Putamen (tissue), 1 donor: Measurements from ENCODE around the gene GBA3.
A peak's percentile ranks its signal among the peaks of the same experiment; 100 is the strongest.

Experiments used
- DNase-seq: peaks from one replicate; pipeline ENCODE4 v3.0.0-alpha.2; 2016; ENCODE audit warnings: low spot score

GBA3 gene

DNA sequence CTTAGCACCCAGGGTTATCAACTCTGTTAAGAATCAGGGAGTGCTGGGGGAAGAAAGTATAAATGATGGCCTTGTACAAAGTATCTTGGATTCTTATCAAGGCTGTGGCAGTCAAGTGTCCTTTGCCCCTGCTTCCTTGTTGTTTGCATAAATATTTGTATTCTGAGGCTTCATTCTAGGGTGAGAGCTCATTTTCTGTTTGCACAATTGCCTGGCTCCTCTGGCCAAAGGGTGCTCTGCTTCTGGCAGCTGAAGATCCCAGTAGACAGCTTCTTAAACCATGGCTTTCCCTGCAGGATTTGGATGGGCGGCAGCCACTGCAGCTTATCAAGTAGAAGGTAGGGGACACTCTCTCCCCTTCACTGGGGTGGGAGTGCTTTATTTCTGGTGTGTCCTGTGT lies at the start of gene GBA3:
GBA3 (plus strand) TSS at position 202 of the 400 bp plus-strand sequence.
- no peak for DNase-seq

DNA sequence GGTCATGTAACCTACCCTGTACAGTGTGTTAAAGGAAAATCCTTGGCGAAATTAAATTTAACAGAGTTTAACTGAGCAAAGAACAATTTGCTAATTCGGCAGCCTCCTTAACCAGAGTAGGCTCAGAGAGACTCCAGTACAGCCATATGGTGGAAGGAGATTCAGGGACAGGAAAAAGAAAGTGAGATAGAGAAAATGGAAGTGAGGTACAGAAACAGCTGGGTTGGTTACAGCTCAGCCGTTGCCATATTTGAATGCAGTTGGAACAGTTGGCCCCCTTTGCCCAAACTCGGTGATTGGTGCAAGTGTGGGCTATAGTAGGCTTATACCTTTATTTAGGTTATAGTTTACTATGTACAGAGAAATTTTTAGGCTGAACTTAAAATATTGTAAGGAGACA lies 48.8 kb upstream of the GBA3 start:
- no peak for DNase-seq

DNA sequence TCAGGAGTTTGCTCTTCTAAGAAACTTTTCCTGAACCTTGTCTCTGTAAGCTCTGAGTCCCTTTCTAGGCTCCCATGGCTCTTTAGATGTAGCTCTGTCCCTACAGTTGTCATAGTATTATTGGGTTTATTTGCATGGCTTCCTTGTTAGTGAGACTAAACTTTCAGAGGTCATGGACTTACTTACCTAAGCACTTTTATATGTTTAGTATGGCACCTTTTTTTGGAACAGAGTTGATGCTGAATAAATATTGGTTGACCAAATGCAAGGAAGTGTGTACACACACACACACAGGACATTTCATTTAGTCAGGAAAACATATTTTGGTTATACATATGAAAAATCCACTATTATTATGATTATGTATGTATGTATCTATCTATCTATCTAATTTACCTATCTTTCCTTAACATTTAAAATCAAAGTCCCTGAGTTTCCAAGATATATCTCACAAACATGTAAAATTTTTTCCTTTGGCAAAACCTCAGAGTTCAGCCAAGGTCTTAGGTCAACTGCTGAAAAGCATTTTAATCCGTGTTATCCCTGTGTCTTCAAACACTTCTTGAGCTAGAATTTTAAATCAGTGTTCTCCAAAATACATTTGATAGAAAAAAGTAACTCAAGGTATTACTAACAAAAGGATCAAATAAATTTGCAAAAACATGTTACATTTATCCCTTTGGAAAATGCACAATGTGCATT lies 47.1 kb upstream of the GBA3 start:
- DNase-seq = no peak

DNA sequence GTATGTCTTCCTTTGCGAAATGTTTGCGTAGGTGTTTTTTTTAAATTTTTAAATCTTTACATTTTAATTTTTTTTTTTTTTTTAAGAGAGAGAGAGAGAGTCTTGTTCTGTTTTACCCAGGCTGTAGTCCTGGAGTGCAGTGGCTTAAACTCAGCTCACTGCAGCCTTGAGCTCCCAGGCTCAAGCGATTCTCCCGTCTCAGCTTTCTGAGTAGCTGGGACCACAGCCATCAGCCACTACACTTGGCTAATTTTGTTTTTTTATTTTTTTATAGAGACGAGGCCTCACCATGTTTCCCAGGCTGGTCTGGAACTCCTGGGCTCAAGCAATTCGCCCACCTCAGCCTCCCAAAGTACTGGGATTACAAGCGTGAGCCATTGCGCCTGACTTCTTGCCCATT lies 43.7 kb upstream of the GBA3 start:
- no peak for DNase-seq

DNA sequence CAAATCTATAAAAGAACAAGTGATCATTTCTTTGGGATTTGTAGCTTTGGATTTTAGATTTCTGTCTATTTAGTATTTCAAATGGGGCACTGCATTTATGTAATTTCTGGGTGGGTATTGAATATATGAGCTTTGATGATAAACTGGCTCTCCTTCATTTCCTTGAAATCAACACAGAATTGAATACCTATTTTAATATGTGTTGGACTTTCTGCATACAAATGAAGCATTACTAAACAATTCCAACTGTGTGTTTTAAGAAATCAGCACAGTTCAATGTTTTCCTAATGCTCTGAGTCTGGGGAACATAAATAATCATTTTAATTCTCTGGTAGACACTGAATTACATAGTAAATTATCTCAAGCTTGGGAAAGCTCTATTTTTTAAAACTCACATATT lies 42.0 kb upstream of the GBA3 start:
- DNase-seq = no peak

DNA sequence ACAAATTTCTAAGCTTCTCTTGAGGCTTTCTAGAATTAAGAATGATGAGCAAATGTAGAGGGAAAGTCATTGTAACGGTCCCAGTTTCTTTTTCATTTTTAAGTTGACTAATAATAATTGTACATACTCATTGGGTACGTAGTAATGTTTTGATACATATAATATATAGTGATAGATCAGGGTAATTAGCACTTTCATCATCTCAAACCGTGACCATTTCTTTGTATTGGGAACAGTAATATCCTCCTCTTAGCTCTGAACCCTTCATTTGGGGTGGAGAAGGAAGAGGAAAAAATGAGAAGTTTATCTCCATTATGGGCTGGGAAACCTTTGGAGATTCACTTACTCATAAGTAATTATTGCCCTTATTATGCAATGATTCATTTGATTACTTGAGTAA lies 39.0 kb upstream of the GBA3 start:
- no peak for DNase-seq

DNA sequence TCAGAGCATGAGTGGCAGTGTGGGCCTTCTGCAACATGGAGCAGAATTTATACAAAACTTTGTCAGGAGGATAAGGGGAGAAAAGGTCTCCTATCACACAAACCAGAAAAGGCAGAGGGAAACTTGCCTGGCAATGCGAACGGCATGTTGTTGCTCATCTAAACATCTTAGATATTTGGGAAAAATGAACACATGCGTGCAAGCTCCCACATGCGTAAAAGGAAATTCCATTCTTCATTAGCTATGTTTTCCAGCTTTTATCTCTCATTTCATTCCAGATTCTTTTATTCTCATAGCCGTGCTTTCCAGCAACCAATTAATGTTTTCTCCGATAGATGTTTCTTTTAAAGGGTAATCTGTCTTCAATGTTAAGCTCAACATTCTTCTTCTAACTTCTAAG lies 31.3 kb upstream of the GBA3 start:
- no peak for DNase-seq

DNA sequence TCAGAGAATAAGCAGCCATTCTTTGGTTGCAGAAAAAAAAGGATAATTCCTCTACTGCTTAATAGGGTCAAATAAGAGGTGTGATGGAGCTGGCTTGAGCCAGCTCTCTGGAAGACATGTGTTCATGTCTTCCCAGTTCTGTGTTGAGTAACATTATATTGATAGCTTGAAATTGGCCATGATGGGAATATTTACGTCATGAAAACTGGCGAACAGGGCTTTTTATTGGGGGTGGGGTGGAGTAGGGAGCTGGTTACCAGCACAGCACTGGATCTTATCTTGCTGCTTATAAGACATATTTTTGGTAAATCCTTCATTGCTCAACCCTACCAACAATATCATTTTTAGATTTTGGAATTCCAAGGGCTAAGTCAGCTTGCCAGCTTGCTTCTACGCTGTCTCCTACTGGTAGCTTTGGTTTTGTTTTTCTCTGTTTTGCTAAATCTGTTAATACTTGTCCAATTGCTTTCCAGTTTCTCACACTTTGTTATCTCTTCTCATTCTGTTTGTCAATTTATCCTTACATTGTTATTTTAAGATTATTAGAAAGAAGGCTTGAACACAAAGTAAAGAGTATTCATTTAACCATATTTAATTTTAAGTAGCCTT lies 25.3 kb upstream of the GBA3 start:
- no peak for DNase-seq

DNA sequence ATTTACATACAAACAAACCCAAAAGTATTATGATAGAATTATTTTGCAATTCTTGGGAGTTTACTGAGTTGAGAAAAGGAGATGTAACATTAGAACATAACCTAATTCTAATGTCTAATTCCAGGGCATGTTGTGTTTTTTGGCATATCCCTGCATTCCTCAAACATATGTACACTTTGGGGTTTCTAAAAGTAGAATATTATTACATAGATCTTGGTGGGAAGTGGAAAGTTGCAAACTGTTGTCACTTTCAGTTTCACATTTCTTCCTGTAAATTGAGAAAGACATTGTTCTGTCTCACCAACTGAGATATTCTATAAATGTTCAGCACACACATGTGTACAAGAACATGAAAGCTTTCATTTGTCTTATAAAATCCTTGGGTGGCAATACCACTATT lies 24.4 kb upstream of the GBA3 start:
- no peak for DNase-seq

DNA sequence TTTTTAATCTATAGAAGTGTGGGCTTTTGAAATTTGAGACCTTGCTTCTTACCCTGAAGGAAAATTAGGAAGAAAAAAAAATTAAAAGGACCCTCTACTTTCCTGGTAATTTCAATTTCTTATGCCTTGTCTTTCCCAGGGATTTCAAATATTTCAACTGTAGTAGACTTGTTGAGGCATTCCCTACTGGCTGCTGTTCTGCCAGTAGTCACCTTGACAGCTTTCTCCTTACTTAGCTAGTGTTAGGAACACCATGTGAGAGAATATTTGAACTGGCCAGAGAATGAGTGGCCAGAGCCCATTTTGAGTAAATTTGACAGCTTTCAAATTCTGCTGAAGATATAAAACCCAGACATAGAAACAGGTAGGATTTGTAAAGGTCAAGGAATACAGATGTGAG lies 24.0 kb upstream of the GBA3 start:
- DNase-seq = no peak

DNA sequence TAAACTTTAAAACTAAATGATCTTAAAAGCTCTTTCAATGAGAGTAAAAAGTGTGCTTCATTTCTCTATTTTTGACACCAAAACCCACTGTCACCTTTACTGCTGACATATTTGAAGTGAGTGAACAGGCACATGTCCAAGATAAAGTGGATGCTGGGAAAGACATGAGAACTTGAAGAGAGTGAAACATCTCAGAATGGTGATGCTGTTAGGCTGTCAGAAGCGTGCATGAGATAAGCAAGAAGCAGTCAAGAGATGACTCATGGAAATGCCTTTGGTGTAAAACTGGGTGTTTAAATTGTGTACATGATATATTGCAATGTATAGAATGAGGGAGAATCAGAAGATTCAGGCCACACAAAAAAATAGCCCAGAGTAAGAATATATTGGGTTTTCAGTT lies 21.8 kb upstream of the GBA3 start:
- no peak for DNase-seq

DNA sequence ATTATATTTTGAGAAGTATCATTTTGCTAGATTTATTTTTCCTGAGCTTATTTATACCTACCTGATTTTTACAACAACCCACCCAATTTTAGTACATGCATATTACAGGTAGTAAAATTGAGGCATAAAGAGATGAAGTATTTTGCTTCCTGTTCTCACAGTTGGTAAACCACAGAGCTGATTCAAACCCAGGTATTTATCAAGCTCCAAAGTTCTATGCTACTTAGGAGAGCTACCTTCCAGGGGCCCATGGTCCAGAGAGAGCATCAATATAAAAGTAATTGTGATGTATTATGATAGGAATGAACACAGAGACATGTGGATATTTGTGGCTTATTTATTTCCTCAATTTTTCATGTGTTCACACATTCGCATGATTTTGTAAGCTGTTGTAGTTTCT lies 20.2 kb upstream of the GBA3 start:
- DNase-seq = no peak

DNA sequence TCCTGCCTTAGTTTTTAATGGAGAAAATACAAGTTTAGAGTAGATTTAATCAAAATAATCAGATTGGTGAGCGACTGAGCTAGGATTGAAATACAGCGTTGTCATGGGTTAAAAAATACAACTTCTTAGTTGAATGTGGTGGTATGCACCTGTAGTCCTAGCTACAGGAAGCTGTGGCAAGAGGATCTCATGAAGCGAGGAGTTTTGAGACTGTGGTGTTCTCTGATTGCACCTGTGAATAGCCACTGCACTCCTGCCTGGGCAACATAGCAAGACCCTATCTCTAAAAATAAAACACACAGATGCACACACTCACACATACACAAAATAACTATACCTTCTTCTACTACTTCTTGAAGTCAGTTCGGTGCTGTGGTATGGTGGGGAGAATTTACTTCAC lies 19.8 kb upstream of the GBA3 start:
- DNase-seq = no peak

DNA sequence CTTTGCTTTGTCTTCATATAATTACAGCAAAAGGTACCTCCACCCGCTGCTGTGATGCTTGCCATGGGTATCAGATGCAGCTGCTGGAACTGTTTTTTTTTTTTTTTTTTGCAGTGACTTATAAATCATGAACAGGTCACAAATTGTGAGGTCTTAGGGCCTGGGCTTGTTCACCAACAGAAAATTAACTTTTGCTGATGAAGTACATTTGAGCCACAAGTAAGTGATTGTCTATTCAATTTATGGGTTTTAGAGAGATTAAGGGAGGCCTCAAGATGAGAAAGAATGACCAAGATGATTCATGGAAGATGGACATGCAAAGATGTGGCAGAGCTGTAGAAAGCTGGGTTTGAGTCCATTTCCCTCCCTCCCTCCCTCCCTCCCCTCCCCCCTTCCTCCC lies 18.0 kb upstream of the GBA3 start:
- no peak for DNase-seq

DNA sequence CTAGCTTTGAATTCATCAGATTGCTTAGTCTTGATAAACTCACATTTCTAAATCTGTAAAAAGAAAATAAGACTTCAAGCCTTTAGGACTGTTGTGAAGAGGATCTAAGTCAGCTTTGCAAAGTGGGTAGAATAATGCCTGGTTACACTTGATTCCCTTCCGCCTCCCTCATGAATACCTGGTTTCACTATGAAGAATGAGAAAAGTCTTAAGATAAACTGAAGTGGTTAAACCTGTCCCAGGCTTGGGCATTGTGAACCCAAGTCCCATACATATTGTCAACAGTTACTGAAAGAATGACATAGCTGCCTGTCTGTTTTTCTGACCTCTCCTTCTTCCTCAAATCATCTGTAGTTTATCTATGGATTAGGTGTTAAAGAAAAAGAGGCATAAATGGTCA lies 16.7 kb upstream of the GBA3 start:
- no peak for DNase-seq

DNA sequence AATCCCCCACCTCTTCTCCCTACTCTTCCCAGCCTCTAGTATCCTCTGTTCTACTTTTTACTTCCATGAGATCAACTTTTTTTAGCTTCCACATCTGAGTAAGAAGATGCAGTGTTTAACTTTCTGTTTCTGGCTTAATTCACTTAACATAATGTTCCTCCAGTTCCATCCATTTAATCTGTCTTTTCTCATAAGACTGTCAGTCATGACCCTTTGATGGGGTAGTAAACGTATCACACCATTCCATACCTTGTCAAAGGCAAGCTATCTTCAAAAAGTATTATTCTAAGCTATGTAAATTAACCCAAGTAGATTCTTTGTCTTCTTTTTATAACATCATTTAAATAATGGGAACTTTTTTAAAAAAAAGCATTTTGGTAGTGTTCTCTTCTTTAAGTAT lies 15.0 kb upstream of the GBA3 start:
- DNase-seq = no peak

DNA sequence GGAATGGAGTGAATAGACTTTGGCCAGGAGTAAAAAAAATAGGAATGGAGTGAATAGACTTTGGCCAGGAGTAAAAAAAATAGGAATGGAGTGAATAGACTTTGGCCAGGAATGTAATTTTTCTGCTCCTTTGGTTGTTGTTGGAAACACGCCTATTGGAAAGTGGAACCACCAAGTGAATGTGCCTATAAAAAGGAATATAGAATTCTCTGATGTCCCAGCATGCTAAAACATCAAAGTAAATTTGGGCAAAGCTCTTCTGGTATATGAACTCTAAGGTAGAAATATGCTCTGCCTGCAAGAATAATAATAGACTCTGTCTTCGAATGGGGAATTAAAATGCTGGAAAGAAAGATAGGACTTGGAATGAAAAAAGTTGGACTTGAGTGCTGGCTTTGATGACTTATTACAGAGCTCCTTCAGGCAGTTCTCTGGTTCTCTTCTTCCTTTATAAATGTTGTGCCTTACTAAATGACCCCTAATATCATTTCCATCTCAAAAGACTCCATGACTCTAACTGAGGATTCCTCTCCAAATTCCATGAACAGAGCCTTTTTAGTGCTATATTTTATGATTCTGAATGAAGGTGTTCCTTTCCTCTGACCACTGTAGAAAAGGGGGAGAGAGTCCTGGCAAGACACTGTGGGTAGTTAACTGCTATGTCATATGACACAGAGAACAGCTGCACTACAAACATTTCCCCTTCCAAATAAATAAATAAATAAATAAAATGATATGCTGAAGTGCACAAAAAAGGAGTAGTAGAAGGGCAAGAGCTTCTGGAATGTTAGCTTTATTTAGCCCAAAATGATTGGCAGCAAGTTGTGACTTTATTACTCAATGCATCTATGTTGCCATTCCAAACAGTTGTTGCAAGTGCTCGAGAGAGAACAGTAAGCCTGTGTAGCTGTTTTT lies 13.5 kb upstream of the GBA3 start:
- DNase-seq = peak; percentile 17

DNA sequence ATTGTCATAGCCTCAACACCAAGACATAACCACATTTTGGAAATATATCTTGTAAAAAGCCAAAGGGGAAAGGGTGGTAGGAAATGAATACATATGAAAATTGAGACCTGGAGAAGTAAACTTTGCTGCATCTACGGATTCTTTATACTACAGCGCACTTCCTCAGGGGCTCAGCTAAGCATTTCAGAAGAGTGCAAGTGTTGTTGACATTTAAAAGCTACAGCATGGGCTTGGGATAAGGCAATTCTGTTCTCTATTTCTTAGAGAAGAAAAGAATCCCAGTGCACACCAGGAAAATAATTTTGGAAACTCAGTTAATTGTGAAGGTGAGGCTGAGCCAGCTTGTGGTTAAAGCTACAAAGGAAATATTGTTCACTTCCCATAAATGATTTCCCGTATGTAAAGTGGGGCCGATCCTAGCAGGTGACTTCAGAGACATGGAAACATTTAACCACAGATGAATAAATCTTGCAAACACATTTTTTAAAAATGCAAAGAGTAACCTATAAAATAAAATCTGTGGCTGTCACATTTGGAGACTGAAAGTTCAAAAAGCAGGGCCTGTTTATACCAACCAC lies 12.6 kb upstream of the GBA3 start:
- DNase-seq = no peak

DNA sequence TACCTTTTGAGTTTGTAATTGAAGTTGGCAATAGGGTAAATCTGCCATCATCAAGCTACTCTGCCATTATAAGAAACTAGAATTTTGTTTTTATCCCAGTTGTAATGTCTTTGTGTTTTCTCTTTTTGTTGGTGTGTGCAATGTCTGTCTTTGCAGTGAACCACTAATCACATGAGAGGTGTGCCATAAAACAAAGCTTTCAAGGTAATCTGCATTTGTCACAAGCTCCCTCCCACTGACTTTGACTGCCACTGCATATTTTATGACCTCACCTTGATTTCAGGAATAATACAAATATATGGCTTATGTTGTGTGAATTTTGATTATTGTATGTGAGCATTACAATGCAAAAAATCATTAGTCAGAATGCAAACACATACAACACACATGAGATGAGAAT lies 9.0 kb upstream of the GBA3 start:
- no peak for DNase-seq

DNA sequence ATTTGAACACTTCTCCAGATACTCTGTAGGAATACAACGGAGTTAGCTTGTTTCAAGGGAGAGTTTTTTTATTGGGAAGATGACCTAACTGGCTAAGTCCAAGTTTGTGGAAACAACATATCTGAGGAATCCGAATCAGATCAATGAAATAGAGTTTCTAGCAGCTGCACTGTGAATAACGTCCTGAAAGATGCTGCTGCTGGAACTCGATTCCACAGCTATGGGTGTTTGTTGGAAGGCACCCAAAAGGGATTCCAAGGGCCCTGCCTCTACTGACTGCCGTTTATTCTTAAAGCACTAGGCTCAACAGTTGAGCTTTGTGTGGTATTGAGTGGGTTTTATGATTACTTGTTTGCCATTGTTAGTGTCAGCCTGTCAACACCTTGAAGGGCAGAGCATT lies 6.6 kb upstream of the GBA3 start:
- DNase-seq = no peak

DNA sequence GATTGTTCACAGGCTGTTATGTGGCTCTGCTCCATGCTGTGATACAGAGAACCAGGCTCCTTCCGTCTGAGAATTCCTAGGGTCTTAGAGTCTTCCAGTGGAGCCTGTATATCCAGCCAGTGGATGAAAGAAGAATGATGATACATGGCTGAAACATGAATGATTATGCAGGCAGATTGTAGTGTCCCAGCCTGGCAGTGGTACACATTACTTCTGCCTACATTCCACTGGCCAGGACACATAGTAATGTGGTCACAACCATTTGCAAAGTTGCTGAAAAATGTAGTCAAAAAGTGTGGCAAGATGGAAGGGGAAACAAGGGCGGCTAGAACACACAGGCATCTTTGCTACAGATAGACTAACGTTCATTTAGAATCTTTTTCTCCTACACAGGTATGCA lies 4.5 kb upstream of the GBA3 start:
- no peak for DNase-seq

DNA sequence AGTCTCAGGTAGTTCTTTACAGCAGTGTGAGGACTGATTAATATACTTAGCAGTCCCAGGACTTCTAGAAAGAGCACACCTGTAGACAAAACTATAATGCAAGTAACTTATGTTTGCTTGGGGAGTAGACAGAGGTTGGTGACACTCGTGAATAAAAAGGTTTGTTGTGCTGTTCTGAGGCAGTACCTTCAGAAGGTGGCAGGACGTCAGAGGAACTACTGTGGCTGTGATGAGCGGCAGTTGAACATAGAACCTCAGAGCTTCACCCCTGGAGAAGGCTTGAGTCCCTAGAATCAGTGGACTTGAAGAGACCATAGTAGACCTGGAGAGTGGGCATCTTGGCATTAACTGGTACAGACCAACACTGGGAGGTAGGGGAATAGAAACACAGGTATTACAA lies 3.3 kb upstream of the GBA3 start:
- no peak for DNase-seq

DNA sequence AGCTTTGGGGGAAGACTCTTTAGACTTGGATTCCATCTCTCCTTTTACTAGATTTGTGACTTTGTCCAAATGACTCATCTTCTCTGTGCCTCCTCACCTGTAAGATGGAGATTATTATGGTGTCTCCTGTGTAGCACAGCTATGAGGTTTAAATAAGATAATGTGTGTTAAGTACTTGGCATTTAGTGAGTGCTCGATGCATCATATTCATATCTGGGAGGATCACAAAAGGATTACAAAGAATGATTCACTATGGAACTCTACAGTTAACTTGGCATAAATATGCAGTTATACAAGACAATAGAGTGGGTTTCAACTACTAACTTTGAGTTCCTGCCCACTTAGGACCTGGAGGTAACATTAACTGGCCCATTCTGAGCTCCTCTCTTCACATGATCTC lies 2.3 kb downstream of the GBA3 start:
- no peak for DNase-seq
